ENCODE data around the gene SUGP2. TPM values are rescaled to one million over a fixed set of nuclear protein-coding genes. Genes with fewer than 3 reads are reported as not detected.

SUGP2 gene
- total RNA-seq, 1 experiment from 2014 or later, result 95.2 TPM

DNA sequence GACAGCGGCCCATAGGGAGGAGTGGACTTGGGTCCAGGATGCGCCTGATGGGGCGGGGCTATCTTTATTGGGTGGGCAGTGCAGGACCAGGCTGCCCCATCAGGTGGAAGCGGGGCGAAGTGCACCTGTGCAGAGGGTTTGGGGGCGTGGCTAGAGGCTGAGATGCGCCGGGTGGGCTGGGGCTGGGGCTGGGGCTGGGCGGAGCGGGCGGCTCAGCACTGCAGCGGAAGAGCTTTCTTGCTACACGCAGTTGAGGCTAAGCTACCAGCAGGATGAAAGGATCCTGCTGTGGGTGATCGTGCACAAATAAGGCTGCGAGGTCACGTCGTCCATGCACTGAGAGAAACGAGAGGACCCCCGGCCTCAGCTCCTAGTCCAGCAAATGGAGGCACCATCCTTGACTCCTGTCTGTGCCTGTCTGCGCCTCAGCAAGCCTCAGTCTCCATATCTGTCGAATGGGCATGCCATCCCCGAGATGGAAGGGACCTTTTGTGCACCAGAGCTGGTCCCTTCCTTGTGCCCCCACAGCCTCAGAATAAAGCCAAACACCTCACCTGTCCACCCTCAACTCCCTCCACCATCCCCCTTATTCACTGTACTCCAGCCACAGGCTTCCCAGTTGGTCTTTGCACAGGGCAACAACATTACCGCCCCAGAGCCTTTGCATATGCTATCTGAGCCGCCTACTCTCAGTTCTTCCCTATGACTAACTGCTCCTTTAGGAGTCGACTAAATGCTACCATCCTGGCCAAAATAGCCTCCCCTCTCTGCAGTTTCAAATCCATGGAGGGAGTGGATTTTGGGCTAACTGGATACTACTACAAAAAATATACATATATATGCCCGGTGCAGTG lies 71.3 kb downstream of the SUGP2 start:
- no peak overlapping the region for H3K18ac ChIP-seq (ENCODE audit: insufficient read length, low read depth, low read length)
- H2BK5ac ChIP-seq (ENCODE audit: insufficient read length, low read length), result no peak overlapping the region
- H4K20me1 ChIP-seq (ENCODE audit: control insufficient read depth, insufficient read depth, insufficient read length), result no peaks in the 10 kb centered on the region
- peak overlapping the region; percentile 3 for H3K4me2 ChIP-seq (ENCODE audit: insufficient read depth, insufficient read length, low read length)
- H3K27me3 ChIP-seq (ENCODE audit: insufficient read depth, low read length), result no peaks in the 10 kb centered on the region
- no peak overlapping the region for H4K5ac ChIP-seq (ENCODE audit: insufficient read length, low read depth, low read length)
- H3K4ac ChIP-seq (ENCODE audit: low read depth, low read length), result no peak overlapping the region
- H2BK15ac ChIP-seq (ENCODE audit: low read depth, low read length), result no peak overlapping the region
- H2BK20ac ChIP-seq (ENCODE audit: low read depth, low read length, poor library complexity, severe bottlenecking), result no peak overlapping the region
- no peak overlapping the region for H4K91ac ChIP-seq (ENCODE audit: insufficient read length, low read depth, low read length)
- no peaks in the 10 kb centered on the region for H3K23me2 ChIP-seq (ENCODE audit: insufficient read length, low read depth, low read length, poor library complexity, severe bottlenecking)
- H3K79me2 ChIP-seq (ENCODE audit: insufficient read depth, low read length), result no peaks in the 10 kb centered on the region
- no peak overlapping the region for H3K14ac ChIP-seq (ENCODE audit: insufficient read depth, low read length)
- no CpG with 5 or more reads among the region's 26 CpGs for WGBS (ENCODE audit: extremely low coverage, insufficient read length, low lambda C conversion rate)
- no peaks in the 10 kb centered on the region for H3K79me1 ChIP-seq (ENCODE audit: insufficient read depth, low read depth, low read length, poor library complexity, severe bottlenecking)
- no peaks in the 10 kb centered on the region for H3K9me3 ChIP-seq (ENCODE audit: control insufficient read depth, low read depth, low read length)
- H3K23ac ChIP-seq (ENCODE audit: insufficient read length, low read depth, low read length), result no peak overlapping the region
- peak; percentile 99 for DNase-seq
- Mint-ChIP-seq H3K27ac (peak overlapping the region in 2 of 3 experiments; percentile 71 to 88; a peak in 1 of 7 replicates), H3K36me3 (ENCODE audit: insufficient read depth in 1 of 3, low read depth in 3 of 3) (no peaks in the 10 kb centered on the region), H3K9me3 (no peaks in the 10 kb centered on the region), H3K4me1 (peaks cover 8 to 22% of the 10 kb centered on the region in 2 experiments), H3K4me3 (peak overlapping the region in 1 of 2 experiments; percentile 62; a peak in 4 of 5 replicates), H3K27me3 (ENCODE audit: low read depth) (peaks cover 27% of the 10 kb centered on the region)
- H3T11ph ChIP-seq (ENCODE audit: low read length), result no peak overlapping the region
- no peak overlapping the region for H3K9ac ChIP-seq (ENCODE audit: extremely low read depth, insufficient read length, low read length)
- no peak overlapping the region for H3K56ac ChIP-seq (ENCODE audit: insufficient read length, low read depth, low read length)
- no peak overlapping the region for H3K27ac ChIP-seq (ENCODE audit: insufficient read length, low read depth, low read length)
- TF ChIP-seq, protein P1, sequence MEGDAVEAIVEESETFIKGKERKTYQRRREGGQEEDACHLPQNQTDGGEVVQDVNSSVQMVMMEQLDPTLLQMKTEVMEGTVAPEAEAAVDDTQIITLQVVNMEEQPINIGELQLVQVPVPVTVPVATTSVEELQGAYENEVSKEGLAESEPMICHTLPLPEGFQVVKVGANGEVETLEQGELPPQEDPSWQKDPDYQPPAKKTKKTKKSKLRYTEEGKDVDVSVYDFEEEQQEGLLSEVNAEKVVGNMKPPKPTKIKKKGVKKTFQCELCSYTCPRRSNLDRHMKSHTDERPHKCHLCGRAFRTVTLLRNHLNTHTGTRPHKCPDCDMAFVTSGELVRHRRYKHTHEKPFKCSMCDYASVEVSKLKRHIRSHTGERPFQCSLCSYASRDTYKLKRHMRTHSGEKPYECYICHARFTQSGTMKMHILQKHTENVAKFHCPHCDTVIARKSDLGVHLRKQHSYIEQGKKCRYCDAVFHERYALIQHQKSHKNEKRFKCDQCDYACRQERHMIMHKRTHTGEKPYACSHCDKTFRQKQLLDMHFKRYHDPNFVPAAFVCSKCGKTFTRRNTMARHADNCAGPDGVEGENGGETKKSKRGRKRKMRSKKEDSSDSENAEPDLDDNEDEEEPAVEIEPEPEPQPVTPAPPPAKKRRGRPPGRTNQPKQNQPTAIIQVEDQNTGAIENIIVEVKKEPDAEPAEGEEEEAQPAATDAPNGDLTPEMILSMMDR (conservative IDR thresholded peaks at IDR 0.05), result peak; percentile 48
- no peak overlapping the region for H2BK12ac ChIP-seq (ENCODE audit: insufficient read length, low read depth, low read length)
- no peaks in the 10 kb centered on the region for H3K4me1 ChIP-seq (ENCODE audit: insufficient read depth, low read length)
- H2BK120ac ChIP-seq (ENCODE audit: low read depth, low read length, poor library complexity, severe bottlenecking), result no peak overlapping the region
- no peak overlapping the region for H2AK5ac ChIP-seq (ENCODE audit: insufficient read length, low read length)
- no peak overlapping the region for H4K8ac ChIP-seq (replicated peaks; ENCODE audit: insufficient read length, low read depth, low read length)
- no peak overlapping the region for H2AFZ ChIP-seq (ENCODE audit: low read length)
